COLO668 (cell line): ENCODE measurements around the gene EPHA3.
"Not testable (repeated sequence)": the region's sequence is repeated elsewhere in the genome, so short reads cannot be mapped to it uniquely, and the experiment has no call there.

Experiments used
- DNase-seq: peaks from one replicate; lab custom pipeline; 2025; ENCODE audit not compliant: unreplicated experiment; lab: John Stamatoyannopoulos, UW

Gene EPHA3

DNA sequence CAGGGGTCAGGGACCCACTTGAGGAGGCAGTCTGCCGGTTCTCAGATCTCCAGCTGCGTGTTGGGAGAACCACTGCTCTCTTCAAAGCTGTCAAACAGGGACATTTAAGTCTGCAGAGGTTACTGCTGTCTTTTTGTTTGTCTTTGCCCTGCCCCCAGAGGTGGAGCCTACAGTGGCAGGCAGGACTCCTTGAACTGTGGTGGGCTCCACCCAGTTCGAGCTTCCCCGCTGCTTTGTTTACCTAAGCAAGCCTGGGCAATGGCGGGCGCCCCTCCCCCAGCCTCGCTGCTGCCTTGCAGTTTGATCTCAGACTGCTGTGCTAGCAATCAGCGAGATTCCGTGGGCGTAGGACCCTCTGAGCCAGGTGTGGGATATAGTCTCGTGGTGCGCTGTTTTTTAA, 243.5 kb downstream of the EPHA3 start:
- not testable (repeated sequence) for DNase-seq

GRCh38 chr3:89353465-89353864, 246.0 kb downstream of the EPHA3 start:
- DNase-seq = no peak

DNA sequence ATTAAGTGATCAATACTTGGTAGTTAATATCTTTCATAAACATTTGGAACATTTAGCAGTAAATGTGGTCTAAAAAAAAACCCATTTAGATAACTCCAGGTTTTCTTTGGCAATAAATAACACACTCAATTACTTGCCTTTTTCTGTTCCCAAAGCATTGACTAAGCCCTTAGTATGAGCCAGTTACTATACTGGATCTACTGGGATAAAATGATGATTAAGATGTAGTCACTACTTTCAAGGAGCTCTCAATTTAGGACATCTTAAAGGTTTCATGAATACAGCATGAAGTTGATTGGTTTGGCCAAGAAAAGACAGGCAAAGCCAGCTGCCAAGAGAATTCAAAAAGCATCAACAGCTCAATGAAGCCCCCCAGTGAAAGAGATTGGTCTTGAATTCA, 250.9 kb downstream of the EPHA3 start:
- DNase-seq = no peak

GRCh38 chr3:89360156-89360555, 252.7 kb downstream of the EPHA3 start:
- DNase-seq = no peak

DNA sequence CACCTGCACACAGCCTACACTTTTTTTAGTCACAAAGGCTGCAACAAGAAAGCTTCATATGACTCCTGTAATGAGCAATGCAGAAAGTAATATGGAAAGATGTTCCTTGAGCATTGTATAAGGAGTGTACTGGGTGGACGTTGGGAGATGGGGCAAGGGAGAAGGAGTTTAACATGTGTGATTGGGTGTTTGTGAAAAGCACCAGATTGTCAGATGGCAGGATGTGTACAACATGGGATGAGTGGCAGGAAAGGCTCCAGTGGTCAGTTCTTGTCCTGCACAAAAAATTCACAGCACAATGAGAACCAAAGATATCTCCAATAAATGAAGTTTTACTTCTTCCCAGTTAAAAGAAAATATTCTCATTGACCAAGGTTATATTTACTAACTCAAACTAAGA, 255.1 kb downstream of the EPHA3 start:
- DNase-seq = no peak

- DNase-seq = no peak
These were observed 255.8 kb downstream of the EPHA3 start for GRCh38 chr3:89363171-89363570.

DNA sequence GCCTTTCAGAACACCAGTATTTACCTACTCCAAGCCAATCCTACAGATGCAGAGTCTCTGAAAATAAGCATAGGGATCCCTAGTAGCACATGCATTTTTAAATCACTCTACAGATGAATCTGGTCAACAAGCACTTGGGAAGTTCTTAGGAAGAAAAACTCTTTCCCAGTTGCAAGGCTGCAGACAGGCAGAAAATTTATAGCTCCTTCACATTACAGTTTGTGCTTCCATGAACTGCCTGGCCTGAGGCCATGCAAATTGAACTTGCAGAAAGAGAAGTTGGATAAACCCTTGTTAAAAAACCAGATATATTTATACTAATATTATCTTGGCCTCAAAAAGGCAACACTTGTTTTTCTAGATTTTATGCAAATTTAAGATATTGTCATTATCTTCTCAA, 256.9 kb downstream of the EPHA3 start:
- DNase-seq = no peak

GRCh38 chr3:89367166-89367565, 259.7 kb downstream of the EPHA3 start:
- no peak for DNase-seq

GRCh38 chr3:89368846-89369245, 261.4 kb downstream of the EPHA3 start:
- no peak for DNase-seq

GRCh38 chr3:89372456-89372855, 265.0 kb downstream of the EPHA3 start:
- DNase-seq = no peak

- no peak for DNase-seq
These were observed 266.0 kb downstream of the EPHA3 start for GRCh38 chr3:89373434-89373833.

DNA sequence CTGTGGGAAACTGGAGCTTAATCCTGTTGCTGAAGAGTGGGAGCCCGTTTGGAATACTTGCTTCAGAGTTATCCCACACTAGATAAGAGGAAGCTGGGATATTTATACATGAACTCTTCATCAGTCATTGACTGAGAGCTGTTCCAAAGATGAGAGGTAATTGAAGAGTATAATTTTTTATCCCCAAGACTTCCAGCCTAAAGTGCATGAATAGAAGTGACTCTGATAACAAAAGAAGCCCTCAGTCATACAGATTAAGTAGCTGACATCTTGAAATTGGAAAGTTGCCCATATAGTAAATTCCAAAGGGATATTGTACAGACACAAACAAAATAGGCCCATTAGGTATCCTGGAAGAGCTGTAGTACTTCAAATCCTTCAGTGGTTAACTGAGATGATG, 268.0 kb downstream of the EPHA3 start:
- DNase-seq = no peak

DNA sequence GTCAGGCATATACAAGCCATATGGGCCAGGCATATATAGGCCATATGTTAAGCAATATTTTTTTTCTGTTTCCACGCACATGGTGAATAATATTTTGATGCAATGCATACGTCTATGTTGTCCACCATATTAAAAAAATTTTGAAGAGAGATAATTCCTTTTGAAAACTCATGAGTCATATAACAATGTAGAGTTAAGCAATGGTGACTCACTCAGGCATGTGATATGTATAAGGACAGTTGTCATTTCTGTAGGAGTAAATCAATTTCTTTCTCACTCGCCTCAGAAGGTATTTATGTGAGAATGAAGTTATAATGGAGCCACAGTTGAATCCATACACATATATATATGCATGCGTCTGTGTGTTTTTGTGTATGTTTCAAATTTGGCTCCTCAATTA, 272.6 kb downstream of the EPHA3 start:
- no peak for DNase-seq

GRCh38 chr3:89392991-89393390, 285.6 kb downstream of the EPHA3 start:
- DNase-seq = no peak

GRCh38 chr3:89395456-89395855, 288.0 kb downstream of the EPHA3 start:
- no peak for DNase-seq

GRCh38 chr3:89395996-89396395, 288.6 kb downstream of the EPHA3 start:
- no peak for DNase-seq

GRCh38 chr3:89402051-89402450, 294.6 kb downstream of the EPHA3 start:
- no peak for DNase-seq

GRCh38 chr3:89405176-89405575, 297.8 kb downstream of the EPHA3 start:
- no peak for DNase-seq

DNA sequence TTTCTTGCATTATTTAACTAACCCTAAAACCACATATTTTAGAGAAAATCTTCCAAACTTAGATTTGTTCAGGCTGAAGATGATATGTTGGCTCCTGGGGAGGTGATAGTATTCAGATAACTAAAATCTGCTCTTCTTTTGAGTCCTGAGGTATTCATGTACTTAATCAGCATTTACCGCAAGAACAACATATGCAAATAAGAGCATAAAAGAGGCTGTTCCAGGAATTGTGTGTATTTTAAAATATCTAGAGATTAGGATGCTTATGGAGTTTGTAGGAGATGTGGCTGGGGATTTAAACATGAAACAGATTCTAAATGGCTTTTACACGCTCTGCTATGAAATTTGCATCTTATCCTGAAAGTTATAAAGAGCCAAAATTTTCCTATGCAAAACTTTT, 298.2 kb downstream of the EPHA3 start:
- no peak for DNase-seq

DNA sequence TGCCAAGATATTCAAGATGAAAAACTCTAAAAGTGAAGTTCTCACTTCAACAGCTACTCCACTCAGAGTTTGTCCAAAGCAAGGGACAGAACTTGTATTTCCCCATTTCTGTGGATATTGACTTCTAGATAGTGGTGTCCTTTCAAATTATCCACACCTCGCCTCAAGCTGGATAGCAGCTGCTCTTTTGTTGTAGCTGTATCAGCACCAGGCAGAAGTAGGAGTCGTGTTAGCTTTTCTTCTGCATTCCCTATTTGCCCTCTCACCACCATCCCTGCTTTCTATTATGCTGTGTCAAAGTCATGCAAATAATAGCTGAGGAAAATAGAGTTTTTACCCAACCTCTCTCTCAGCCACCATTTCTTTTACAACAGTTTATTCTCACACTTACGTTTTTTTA, 303.8 kb downstream of the EPHA3 start:
- DNase-seq = no peak

DNA sequence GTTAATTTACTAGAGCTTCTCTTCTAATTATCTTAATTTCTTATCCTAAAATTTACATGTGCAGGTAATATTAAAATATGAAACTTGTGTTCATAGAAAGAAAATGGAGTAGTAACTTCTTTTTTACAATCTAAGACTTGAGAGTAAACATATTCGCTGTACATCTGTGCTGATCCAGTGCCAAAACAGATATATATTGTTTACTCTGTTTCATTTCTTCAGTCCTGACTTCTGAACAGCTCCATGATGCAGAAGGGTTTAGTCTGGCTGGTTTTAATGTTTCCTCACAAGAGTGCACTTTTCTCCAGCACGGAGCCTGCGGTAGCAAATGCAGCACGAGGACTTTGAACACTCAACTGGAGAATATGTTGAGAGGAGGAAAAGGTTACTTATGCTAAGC, 306.8 kb downstream of the EPHA3 start:
- no peak for DNase-seq

GRCh38 chr3:89419647-89420241, 312.3 kb downstream of the EPHA3 start:
- DNase-seq = no peak

GRCh38 chr3:89426060-89426459, 318.6 kb downstream of the EPHA3 start:
- no peak for DNase-seq
